Measurements from ENCODE around the gene KCNT1. TPM values are rescaled to one million over a fixed set of nuclear protein-coding genes. Genes with fewer than 3 reads are reported as not detected.

Gene KCNT1
- total RNA-seq, 1 donor from 2014 or later = not detected

DNA sequence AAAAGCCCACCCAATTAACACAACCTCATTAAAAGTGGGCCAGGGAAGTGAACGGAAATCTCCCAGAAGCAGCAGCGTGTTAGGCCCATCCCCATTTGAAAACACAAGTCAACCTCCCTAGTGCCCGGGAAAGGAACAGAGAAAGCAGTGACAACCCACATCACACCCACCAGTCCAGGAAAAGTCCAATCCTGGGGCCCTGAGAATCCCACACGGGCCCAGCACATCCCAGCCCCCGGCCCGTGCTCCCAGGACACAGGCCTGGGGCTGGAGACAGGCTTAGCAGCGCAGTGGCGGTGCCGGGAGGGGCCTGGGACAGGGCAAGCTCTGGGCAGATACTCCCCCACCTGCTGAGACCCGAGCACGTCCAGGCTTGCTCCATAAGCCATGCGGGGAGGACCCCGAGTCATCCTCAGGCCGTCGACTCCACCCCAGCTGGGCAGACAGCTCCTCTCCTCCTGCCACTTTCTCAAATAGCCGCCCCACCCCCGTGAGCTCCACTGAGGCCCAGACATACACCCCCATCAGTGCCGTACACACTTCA lies 101.0 kb downstream of the KCNT1 start:
- no peaks in the 10 kb centered on the region for H3K27me3 ChIP-seq
- TF ChIP-seq CTCF (IDR thresholded peaks at IDR 0.05) = no peak
- no peak for DNase-seq (ENCODE audit: low spot score in 2 of 2)
- H3K9me3 ChIP-seq = no peaks in the 10 kb centered on the region
- H3K4me3 ChIP-seq = no peak overlapping the region
- peaks cover 0 to 7% of the 10 kb centered on the region in 2 donors for H3K4me1 ChIP-seq
- no peak overlapping the region for H3K27ac ChIP-seq
- intact Hi-C loops (cut with DNase I) = no loop called here
- no peaks in the 10 kb centered on the region for H3K36me3 ChIP-seq

- Histone ChIP-seq H3K27me3 (no peaks in the 10 kb centered on the region), H3K27ac (no peak overlapping the region), H3K36me3 (no peaks in the 10 kb centered on the region), H3K9me3 (no peaks in the 10 kb centered on the region), H3K4me3 (no peak overlapping the region), H3K4me1 (peaks cover 0 to 3% of the 10 kb centered on the region in 2 donors)
- intact Hi-C loops (cut with DNase I) = no loop called here
- DNase-seq (ENCODE audit: low spot score in 2 of 2) = no peak
- TF ChIP-seq CTCF (IDR thresholded peaks at IDR 0.05) = no peak
Observed at GRCh38 chr9:135803441-135803840, 101.5 kb downstream of the KCNT1 start.

DNA sequence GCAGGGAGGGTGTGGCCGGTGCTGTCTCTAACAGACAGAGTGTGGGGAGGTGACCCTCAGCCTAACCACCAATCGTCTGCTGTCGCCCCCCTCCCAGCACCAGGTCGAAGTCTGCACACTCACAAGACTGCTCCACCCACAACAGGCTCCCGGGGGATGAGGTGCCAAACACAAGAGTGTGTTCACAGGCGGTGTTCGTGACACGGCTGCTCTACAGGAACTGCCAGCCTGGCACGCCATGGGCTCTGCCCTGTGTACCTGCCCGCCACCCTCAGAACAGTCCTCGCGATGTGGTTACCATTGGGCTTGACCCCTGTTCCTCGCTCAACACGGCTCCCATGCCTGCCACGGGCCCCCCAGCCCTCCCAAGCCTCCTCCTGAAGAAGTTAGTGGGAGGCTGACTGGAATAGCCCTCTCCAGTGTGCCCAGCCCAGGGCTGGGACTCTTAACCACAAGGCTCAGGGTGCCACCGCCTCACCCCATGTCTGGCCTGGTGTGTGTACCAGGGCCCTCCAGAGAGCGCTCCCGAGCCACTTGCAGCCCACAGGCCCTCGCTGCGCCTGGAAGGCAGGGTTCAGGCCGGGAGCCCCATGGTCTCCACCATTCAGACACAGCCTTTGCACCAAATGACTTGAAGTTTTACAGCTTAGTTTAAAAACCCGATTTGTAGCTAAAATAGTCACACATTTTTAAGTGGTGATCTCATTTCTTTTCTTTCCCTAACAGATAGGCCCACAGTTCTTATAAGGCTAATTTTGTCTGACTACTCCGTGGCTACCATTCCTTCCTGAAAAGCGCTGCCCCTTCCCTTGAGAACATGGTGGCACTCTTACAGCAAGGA lies 102.8 kb downstream of the KCNT1 start:
- intact Hi-C loops (cut with DNase I) = no loop called here
- Histone ChIP-seq H3K36me3 (peaks cover 0 to 2% of the 10 kb centered on the region in 2 donors), H3K9me3 (no peaks in the 10 kb centered on the region), H3K27me3 (no peaks in the 10 kb centered on the region), H3K4me1 (peaks cover 0 to 3% of the 10 kb centered on the region in 2 donors), H3K27ac (no peak overlapping the region), H3K4me3 (no peak overlapping the region)
- TF ChIP-seq CTCF (IDR thresholded peaks at IDR 0.05) = no peak
- DNase-seq (ENCODE audit: low spot score in 2 of 2) = no peak

DNA sequence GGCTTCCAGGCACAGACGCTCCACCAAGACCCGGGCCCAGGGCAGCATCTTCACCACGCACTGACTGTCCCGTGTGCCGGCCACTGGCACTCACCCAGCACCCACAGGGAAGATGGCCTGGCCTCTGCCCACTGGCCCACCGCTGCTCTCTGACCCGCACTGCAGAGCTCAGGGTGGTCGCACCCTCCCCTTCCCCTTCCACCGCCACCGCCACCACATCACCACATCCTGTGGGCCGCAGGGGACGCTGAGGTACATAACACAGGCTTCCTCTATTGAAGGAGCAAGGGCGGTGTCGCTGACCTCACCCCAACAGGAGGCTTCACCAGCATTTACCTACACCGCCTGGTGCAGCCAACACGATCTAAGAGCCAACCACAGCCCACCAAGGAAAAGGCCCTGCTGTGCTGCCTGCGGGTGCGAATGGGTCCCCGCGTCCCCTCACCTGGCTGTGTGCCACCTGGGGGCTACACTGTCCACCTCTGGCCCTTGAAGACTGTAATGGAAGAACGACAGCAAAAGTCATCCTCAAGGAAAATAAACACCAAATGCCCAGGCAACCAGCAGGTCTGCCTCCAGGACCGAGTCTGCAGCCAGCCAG lies 103.5 kb downstream of the KCNT1 start:
- H3K27ac ChIP-seq = no peak overlapping the region
- no peaks in the 10 kb centered on the region for H3K9me3 ChIP-seq
- H3K4me1 ChIP-seq = peaks cover 0 to 3% of the 10 kb centered on the region in 2 donors
- H3K36me3 ChIP-seq = peaks cover under 1 to 9% of the 10 kb centered on the region in 2 donors
- no peak for TF ChIP-seq CTCF (IDR thresholded peaks at IDR 0.05)
- intact Hi-C loops (cut with DNase I) = no loop called here
- no peak for DNase-seq (ENCODE audit: low spot score in 2 of 2)
- H3K4me3 ChIP-seq = no peak overlapping the region
- H3K27me3 ChIP-seq = no peaks in the 10 kb centered on the region

GRCh38 chr9:135809166-135809565 lies 107.2 kb downstream of the KCNT1 start:
- TF ChIP-seq CTCF (IDR thresholded peaks at IDR 0.05) = no peak
- intact Hi-C loops (cut with DNase I) = no loop called here
- no peak overlapping the region for H3K4me3 ChIP-seq

More at GRCh38 chr9:135809166-135809565, 107.2 kb downstream of the KCNT1 start:
- Histone ChIP-seq H3K36me3 (peaks cover 19 to 30% of the 10 kb centered on the region in 2 donors), H3K9me3 (no peaks in the 10 kb centered on the region), H3K4me1 (peaks cover 0 to 3% of the 10 kb centered on the region in 2 donors), H3K27me3 (no peaks in the 10 kb centered on the region), H3K27ac (no peak overlapping the region)
- no peak for DNase-seq (ENCODE audit: low spot score in 2 of 2)

Data from ascending aorta (tissue), 2 donors.